Mammary microvascular endothelial cell (primary cell): ENCODE measurements around the gene USP35. TPM values are rescaled to one million over a fixed set of nuclear protein-coding genes. Genes with fewer than 3 reads are reported as not detected.

Experiments used
- total RNA-seq: library from RNA; depleted of rRNA; stranded (reverse); fragments of >200 nt; gene quantifications from 2 replicates; pipeline ENCODE4 v1.2.3, GENCODE V29; 2015

USP35 gene
- total RNA-seq = 5.1 and 5.4 TPM in 2 replicates

DNA sequence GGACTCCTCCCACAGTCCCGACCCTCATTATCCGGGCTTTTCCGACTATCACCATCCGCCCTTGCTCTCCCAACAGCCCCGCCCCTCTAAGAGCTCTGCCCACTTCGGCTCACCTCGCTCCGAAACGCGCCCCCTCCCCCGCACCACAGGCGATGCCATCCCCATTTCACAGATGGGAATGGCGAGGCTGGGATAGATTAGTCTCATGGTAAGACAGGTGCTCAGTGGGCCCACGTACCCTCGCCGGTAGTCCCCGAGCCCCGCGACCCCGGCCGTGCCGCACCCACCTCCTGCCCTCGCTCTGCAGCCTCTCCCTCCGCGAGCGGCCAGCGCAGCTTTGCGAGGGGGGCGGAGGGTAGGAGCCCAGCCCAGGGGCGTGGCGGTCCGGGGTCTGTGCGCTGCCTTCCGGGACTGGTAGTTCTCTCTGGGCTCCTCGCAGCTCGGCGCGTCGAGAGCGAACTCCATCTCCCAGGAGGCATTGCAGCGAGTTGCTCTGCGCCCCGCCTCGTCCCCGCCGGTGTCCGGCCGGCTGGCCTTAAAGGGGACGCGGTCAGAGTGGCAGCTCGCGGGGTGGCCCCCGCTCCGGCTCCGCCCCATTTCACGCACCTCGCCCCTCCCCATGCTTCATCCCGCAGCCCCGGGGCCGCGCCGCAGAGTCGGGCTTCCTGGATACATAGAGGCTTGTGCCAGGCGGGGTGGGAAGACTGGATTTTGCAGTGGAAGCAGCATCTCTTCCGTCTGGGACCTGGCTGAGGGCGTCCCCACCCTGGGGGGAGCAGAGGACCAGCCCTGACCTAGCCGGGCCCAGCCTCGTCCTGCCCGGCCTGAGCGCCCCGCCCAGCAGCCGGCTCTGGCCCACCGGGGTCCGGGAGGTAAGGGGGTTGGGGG lies at the start of gene USP35, which contains the start of gene KCTD21:
TSS of gene USP35 (plus strand) at position 634 of the 888 bp plus-strand sequence. CDS start 7,327 bp downstream, outside the sequence.
TSS of gene KCTD21 (minus strand) at position 341 of the 888 bp plus-strand sequence. CDS start 14,072 bp downstream, outside the sequence.

DNA sequence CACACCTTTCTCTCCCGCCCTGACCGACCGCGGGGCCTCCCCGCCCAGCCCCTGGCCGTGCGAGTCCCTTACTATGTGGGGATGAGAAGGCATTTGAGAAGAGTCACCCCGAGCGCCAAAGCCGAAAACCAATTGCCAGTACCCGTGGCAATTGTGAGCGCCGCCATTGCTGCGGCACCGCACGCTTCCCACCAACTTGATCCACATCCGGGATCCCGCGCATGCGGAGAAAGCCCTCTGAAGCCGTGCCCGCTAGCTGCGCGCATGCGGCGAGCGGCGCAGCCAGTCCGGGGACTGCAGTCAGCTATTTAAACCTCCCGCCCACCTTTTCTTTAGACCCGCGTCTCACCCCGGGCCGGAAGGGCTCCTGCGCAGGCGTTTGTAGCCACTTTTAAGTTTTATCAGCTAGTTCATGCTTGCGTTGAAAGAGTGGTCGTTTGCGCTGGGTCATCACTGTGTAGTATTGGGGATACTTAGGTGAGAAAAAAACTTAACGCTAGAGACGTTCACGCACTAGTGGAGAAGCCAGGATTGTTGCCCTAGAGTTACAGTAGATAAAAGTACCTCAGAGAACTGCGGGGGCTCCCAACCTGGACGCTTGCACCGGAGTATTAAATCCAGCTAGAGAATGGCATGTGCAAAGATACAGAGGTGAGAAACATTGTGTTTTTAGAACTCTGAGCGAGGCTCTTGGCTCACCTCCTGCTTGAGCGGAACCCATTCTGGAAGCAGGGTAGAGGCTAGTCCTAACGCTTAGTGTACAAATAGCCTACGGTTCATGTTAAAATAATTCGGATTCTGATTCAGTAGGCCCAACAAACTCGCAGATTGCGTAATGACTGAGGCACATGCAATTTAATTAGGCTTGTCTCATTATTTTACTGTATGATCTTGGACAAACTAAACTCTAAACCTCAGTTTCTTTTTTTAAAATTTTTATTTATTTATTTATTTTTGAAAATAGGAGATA lies 49.0 kb upstream of the USP35 start, which contains the start of gene ALG8:
TSS of gene ALG8 (minus strand) at position 205 of the 970 bp plus-strand sequence. CDS start at position 167, 38 bp downstream.

Other genes with a start within 250 kb of the USP35 start
- 21.5 and 23.0 TPM in 2 replicates for gene INTS4, start 194.3 kb upstream of the USP35 start, total RNA-seq
- gene KCTD14, start 165.6 kb upstream of the USP35 start, total RNA-seq = 1.4 and 1.6 TPM in 2 replicates
- gene THRSP, start 125.1 kb upstream of the USP35 start, total RNA-seq = not detected in 2 replicates
- 123 and 128 TPM in 2 replicates for gene NDUFC2, start 109.1 kb upstream of the USP35 start, total RNA-seq
- 24.5 and 43.3 TPM in 2 replicates for gene ALG8, start 49.3 kb upstream of the USP35 start, total RNA-seq
- 8.1 and 8.3 TPM in 2 replicates for gene KCTD21, start 293 bp upstream of the USP35 start, total RNA-seq
- gene GAB2, start 228.9 kb downstream of the USP35 start, total RNA-seq = 15.9 and 17.2 TPM in 2 replicates